OCI-LY1 (cell line): ENCODE measurements around the gene CEP126.

Experiments
- EZH2 ChIP-seq: fragments of 200-600 bp; sonication (generic), shearing (Covaris generic); IDR thresholded peaks from 2 replicates; pipeline ENCODE4 v1.8.0; 2017; ENCODE audit warnings: borderline replicate concordance, mixed run types, mild to moderate bottlenecking, antibody characterized with exemption, low read length, moderate library complexity, mixed read lengths
- TF ChIP-seq, protein P1 (sequence below): fragments of 200-600 bp; sonication (generic), shearing (Covaris generic); IDR thresholded peaks from 2 replicates; pipeline ENCODE4 v1.5.1; 2017; ENCODE audit warnings: mild to moderate bottlenecking, antibody characterized with exemption, low read length, moderate library complexity, mixed read lengths

DNA sequence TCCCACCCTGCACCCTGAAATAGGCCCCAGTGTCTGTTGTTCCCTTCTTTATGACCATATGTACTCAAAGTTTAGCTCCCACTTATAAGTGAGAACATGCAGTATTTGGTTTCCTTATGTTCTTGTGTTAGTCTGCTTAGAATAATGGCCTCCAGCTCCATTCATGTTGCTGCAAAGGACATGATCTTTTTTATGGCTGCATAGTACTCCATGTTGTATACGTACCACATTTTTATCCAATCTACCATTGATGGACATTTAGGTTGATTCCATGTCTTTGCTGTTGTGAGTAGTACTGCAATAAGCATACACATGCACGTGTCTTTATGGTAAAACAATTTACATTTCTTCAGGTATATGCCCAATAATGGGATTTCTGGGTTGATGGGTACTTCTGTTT, 60.9 kb downstream of the CEP126 start:
- TF ChIP-seq, protein P1, sequence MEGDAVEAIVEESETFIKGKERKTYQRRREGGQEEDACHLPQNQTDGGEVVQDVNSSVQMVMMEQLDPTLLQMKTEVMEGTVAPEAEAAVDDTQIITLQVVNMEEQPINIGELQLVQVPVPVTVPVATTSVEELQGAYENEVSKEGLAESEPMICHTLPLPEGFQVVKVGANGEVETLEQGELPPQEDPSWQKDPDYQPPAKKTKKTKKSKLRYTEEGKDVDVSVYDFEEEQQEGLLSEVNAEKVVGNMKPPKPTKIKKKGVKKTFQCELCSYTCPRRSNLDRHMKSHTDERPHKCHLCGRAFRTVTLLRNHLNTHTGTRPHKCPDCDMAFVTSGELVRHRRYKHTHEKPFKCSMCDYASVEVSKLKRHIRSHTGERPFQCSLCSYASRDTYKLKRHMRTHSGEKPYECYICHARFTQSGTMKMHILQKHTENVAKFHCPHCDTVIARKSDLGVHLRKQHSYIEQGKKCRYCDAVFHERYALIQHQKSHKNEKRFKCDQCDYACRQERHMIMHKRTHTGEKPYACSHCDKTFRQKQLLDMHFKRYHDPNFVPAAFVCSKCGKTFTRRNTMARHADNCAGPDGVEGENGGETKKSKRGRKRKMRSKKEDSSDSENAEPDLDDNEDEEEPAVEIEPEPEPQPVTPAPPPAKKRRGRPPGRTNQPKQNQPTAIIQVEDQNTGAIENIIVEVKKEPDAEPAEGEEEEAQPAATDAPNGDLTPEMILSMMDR: no peak
- TF ChIP-seq EZH2: no peak
